ENCODE results near the gene VSIR.

DNA sequence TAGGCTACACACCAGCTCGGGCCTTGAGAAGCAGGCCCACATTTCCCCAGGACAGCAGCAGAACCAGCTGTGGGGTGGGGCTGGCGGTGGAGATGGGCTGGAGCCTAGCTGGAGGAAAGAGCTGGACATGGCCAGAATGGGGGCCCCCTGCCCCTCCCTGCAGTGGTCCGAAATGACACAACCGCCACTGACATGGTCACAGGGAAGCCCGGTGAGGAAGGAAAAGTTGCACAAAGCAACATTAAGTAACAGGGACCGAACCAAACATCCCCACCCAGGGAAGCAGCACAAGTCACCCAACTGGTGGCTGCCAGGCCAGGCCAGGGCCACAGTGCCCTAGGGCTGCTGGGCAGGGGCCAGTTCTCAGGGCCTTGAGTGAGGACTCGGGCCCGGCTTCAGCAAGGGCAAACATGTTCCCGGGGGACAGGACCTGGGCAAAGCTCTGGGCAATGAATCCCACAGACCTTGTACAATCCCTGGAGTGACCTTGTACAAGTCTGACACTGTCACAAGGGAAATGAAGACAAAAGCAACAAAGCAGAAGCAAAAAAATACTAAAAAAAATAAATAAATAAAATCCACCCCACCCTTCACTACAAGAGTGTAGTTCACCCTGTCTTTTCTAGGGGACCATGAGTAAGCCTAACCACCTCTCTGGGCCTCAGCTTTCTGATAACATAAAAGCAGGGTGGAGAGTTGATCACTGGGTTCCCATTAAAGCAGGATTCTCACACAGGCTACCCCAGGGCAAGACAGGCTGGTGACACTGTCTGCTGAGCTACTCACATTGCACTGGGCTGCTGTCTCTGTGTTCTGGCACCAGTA, 44.7 kb upstream of the VSIR start:
- TF ChIP-seq CTCF (IDR thresholded peaks at IDR 0.05), result no peak
- no peak for TF ChIP-seq POLR2A (IDR thresholded peaks at IDR 0.05; ENCODE audit: low read depth)
